ENCODE data around the gene MATN1. TPM values are rescaled to one million over a fixed set of nuclear protein-coding genes. Genes with fewer than 3 reads are reported as not detected.

MATN1 gene
- total RNA-seq, 4 donors from 2014 or later, result 0.46 to 1.7 TPM; not detected in 2

DNA sequence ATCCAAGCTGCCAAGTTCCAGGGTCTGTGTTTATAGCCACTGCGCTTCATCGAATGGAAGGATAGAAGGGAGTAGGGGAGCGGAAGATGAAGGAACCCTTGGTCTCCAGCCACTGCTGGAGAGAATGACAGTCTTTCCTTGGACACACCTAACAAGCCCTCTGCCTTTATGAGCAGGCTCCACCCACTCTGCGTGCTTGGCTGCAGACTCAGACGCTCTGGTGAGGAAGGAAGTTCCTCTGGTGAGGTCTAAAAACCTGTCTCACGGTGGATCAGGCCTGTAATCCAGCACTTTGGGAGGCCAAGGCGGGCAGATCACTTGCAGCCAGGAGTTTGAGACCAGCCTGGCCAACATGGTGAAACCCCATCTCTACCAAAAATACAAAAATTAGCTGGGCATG lies 55.4 kb downstream of the MATN1 start:
- Histone ChIP-seq H3K36me3 (no peaks in the 10 kb centered on the region), H3K9me3 (no peaks in the 10 kb centered on the region), H3K4me3 (no peak overlapping the region), H3K4me1 (no peaks in the 10 kb centered on the region), H3K27me3 (no peaks in the 10 kb centered on the region), H3K27ac (peak overlapping the region; percentile 80 to 84)
- DNase-seq, result peak in 1 of 2 donors; percentile 61
- intact Hi-C loops (cut with DNase I; ENCODE audit: low total_unique reads), result no loop called here
- TF ChIP-seq, protein P1, sequence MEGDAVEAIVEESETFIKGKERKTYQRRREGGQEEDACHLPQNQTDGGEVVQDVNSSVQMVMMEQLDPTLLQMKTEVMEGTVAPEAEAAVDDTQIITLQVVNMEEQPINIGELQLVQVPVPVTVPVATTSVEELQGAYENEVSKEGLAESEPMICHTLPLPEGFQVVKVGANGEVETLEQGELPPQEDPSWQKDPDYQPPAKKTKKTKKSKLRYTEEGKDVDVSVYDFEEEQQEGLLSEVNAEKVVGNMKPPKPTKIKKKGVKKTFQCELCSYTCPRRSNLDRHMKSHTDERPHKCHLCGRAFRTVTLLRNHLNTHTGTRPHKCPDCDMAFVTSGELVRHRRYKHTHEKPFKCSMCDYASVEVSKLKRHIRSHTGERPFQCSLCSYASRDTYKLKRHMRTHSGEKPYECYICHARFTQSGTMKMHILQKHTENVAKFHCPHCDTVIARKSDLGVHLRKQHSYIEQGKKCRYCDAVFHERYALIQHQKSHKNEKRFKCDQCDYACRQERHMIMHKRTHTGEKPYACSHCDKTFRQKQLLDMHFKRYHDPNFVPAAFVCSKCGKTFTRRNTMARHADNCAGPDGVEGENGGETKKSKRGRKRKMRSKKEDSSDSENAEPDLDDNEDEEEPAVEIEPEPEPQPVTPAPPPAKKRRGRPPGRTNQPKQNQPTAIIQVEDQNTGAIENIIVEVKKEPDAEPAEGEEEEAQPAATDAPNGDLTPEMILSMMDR (IDR thresholded peaks at IDR 0.05), result no peak
- TF ChIP-seq POLR2A (IDR thresholded peaks at IDR 0.05), result no peak

DNA sequence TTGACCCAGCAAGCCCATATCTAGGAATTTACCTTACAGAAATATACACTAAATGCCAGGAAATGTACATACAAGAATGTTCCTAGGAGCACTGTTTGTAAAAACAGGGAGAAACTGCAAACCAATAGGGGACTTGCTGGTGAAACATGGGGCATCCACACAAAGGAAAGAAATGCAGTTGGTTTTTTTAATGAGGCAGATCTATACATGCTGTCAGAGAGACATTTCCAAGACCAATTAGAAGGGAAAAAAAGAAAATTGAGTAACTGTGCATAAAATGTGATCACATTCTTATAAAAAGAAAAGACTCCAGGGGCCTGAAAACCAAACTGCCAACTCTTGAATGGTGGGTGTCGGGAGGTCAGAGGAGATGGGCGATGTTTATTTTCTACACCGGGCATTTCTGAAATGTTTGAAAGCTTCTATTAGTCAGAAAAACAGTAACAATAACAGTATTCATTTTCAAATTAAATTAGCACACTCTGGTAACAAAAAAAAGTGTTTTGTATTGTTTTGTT lies 56.6 kb downstream of the MATN1 start:
- Histone ChIP-seq H3K4me1 (no peaks in the 10 kb centered on the region), H3K27ac (no peak overlapping the region), H3K4me3 (no peak overlapping the region), H3K36me3 (no peaks in the 10 kb centered on the region), H3K9me3 (no peaks in the 10 kb centered on the region), H3K27me3 (no peaks in the 10 kb centered on the region)
- DNase-seq, result no peak
- TF ChIP-seq, protein P1 (IDR thresholded peaks at IDR 0.05), result no peak
- TF ChIP-seq POLR2A (IDR thresholded peaks at IDR 0.05), result no peak
- intact Hi-C loops (cut with DNase I; ENCODE audit: low total_unique reads), result no loop called here

DNA sequence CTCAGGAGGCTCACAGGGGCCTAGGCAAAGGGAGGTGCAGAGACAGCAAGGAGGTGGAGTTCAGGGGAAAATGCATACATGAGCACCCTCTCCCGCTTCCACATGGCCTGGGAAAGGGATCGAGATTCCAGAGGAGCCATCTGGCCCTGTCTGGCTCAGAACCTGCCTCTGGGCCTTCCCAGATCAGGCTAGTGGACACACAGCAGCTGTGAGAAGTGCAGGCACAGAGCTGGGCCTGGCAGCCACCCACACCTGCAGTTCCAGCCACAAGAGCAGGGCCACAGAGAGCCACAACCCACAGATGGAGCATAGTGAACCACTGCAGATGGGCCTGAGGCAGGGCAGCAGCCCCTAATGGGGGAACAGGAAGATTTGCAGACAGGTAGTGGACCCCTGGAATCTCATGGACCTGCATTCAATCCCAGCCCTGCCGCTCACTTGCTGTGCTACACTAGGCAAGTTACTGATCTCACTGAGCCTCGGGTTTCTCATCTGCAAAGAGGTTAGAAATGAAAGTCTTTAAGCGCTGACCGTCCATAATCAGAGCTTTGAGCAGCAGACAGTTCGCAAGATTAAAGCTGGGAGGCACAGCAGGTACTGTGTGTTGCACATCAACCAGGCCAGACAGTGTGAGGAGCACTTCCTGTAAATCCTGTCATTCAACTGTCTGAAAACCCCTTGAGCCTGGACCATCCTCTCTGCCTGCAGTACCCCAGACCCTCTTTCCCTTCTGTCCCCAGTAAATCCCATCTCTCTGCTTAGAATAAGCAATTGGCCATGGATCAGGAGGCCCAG lies 58.0 kb downstream of the MATN1 start:
- Histone ChIP-seq H3K36me3 (no peaks in the 10 kb centered on the region), H3K27me3 (no peaks in the 10 kb centered on the region), H3K9me3 (no peaks in the 10 kb centered on the region), H3K4me1 (no peaks in the 10 kb centered on the region), H3K4me3 (no peak overlapping the region), H3K27ac (no peak overlapping the region)
- intact Hi-C loops (cut with DNase I; ENCODE audit: low total_unique reads), result no loop called here
- TF ChIP-seq POLR2A (IDR thresholded peaks at IDR 0.05), result no peak
- TF ChIP-seq, protein P1 (IDR thresholded peaks at IDR 0.05), result no peak
- DNase-seq, result no peak

DNA sequence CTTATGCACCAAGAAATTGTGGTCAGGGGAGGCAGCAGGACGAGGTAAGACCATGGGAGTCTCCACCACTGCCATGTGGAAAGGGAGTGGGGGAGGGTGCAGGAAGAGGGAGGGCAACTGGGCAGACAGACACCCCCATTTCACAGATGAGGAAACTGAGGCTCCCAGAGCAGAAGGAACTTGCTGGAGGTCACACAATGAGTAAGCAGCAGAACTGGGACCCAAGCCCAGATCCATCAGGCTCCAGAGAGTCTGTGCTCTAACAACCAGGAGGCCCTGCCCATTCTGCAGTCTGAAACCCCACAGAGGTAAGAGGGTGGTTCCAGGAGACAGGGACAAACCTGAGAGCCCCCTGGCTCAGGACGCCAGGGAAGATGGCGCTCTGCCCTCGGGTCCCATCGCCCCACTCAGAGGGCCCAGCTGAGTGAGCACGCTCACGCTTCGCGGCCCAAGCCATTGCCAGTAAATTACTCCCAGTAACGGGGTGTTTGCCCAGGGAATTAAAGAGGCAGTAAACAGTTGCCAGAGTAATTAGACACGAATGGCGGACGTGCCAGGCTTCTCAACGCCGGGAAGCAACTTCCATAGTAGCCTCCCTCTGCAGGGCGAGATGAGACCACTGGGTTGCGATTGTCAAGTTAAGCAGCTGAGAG lies 59.2 kb downstream of the MATN1 start:
- no peak overlapping the region for H3K27ac ChIP-seq
- no peaks in the 10 kb centered on the region for H3K9me3 ChIP-seq
- no peaks in the 10 kb centered on the region for H3K36me3 ChIP-seq
- TF ChIP-seq, protein P1 (IDR thresholded peaks at IDR 0.05), result no peak
- TF ChIP-seq POLR2A (IDR thresholded peaks at IDR 0.05), result no peak
- no peak for DNase-seq
- no peaks in the 10 kb centered on the region for H3K4me1 ChIP-seq
- H3K4me3 ChIP-seq, result no peak overlapping the region
- intact Hi-C loops (cut with DNase I; ENCODE audit: low total_unique reads), result no loop called here
- no peaks in the 10 kb centered on the region for H3K27me3 ChIP-seq

DNA sequence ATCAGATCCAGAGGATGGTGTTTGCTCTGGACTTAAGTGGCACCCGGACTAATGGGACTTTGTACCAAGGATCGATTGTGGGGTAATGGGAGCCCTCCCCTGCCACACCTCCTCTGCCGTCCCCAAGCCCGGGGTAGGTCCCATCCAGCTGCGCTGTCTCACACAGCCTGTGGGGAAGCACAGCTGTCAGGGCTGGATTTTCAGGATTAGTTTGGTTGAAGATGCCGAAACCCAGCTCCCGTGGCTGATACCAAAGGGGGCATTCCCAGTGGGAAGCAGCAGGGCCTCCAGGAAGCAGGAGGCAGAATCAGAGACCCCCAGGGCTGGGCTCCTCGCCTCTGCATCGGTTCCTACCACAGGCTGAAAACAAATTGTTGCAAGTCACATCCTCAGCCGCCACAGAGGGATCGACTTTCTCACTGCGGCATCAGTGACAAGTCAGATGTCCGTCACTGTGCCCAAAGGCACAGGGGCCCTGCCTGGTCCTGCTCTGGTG lies 59.7 kb downstream of the MATN1 start:
- no peak overlapping the region for H3K27ac ChIP-seq
- H3K4me3 ChIP-seq, result no peak overlapping the region
- intact Hi-C loops (cut with DNase I; ENCODE audit: low total_unique reads), result no loop called here
- H3K27me3 ChIP-seq, result no peaks in the 10 kb centered on the region
- TF ChIP-seq, protein P1 (IDR thresholded peaks at IDR 0.05), result no peak
- TF ChIP-seq POLR2A (IDR thresholded peaks at IDR 0.05), result no peak
- no peaks in the 10 kb centered on the region for H3K4me1 ChIP-seq
- no peak for DNase-seq
- no peaks in the 10 kb centered on the region for H3K36me3 ChIP-seq
- H3K9me3 ChIP-seq, result no peaks in the 10 kb centered on the region

All from uterus (tissue), 4 donors.